Hepatocyte (in vitro differentiated cells): Measurements from ENCODE around the gene HMX2.

ENCODE experiments used
- EZH2 ChIP-seq: fragments of 200-600 bp; sonication (generic); IDR thresholded peaks from 2 replicates; pipeline ENCODE4 v1.6.1; 2016; ENCODE audit warnings: antibody characterized with exemption, mild to moderate bottlenecking, borderline replicate concordance
- EZH2phosphoT487 ChIP-seq: fragments of 200-600 bp; sonication (generic); IDR thresholded peaks from one replicate; pipeline ENCODE4 v1.6.1; 2018; ENCODE audit warnings: antibody characterized with exemption, mild to moderate bottlenecking, low read depth, moderate library complexity; ENCODE audit not compliant: unreplicated experiment, severe bottlenecking
- TF ChIP-seq, protein P1 (sequence below): fragments of 200-600 bp; sonication (generic); IDR thresholded peaks from 2 replicates; pipeline ENCODE4 v1.5.1; 2016; ENCODE audit warnings: antibody characterized with exemption, mild to moderate bottlenecking; ENCODE audit not compliant: poor library complexity

DNA sequence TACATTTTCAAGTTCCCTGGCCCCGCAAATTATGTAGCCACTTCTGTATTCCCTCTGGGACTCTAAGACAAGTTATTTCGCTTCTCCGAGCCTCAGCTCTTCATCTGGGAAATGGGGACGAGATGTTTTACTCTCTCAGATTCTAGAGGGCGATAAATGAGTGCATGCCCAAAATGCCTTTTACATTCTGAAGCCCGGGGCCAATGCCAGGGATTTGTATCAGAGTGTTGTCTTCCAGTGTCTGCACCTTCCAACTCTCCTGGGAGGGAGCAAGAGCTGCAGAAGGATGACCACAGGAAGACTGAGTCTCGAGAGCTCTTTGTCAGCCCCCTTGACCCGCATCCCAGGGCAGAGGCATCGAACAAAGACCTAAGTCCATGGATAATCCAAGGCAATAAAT, 46.1 kb downstream of the HMX2 start:
- TF ChIP-seq, protein P1, sequence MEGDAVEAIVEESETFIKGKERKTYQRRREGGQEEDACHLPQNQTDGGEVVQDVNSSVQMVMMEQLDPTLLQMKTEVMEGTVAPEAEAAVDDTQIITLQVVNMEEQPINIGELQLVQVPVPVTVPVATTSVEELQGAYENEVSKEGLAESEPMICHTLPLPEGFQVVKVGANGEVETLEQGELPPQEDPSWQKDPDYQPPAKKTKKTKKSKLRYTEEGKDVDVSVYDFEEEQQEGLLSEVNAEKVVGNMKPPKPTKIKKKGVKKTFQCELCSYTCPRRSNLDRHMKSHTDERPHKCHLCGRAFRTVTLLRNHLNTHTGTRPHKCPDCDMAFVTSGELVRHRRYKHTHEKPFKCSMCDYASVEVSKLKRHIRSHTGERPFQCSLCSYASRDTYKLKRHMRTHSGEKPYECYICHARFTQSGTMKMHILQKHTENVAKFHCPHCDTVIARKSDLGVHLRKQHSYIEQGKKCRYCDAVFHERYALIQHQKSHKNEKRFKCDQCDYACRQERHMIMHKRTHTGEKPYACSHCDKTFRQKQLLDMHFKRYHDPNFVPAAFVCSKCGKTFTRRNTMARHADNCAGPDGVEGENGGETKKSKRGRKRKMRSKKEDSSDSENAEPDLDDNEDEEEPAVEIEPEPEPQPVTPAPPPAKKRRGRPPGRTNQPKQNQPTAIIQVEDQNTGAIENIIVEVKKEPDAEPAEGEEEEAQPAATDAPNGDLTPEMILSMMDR, result no peak
- TF ChIP-seq EZH2 (no peak), EZH2phosphoT487 (no peak)
